ENCODE measurements around the gene INHBC. TPM values are rescaled to one million over a fixed set of nuclear protein-coding genes. Genes with fewer than 3 reads are reported as not detected.
A peak's percentile ranks its signal among the peaks of the same experiment; 100 is the strongest.

Gene INHBC
- total RNA-seq (2021) (0.35 TPM in 1 of 2 replicates, not detected in the other), Bru-seq, nascent RNA (percentile 31 among the genes with signal in this experiment), BruChase-seq, experiment 1, labeled RNA remaining after a 2-hour chase (percentile 25 among the genes with signal in this experiment), BruChase-seq, experiment 2, labeled RNA remaining after a 6-hour chase (percentile 24 among the genes with signal in this experiment)
- long read RNA-seq = 0 reads

GRCh38 chr12:57434517-57435223, at the start of gene INHBC:
Gene INHBC, plus strand, starts transcription at chr12:57434784. Its CDS starts 103 bp downstream, at chr12:57434887.
- no peaks in the 10 kb centered on the region for H3K9me2 ChIP-seq (ENCODE audit: insufficient read depth)
- H3K4me3 ChIP-seq = no peak within 1 kb of the TSS
- ChIA-PET POLR2A (ENCODE audit: unreplicated experiment) (no interaction called here), CTCF (no interaction called here)
- H3K9me3 ChIP-seq (ENCODE audit: insufficient read depth, low read depth) = no peaks in the 10 kb centered on the region
- H4K20me1 ChIP-seq (ENCODE audit: insufficient read depth) = no peaks in the 10 kb centered on the region
- H3K27me3 ChIP-seq (ENCODE audit: insufficient read depth, low read depth) = no peaks in the 10 kb centered on the region
- no TSS peak for BruUV-seq (replicated peaks)
- H3K27ac ChIP-seq = no peak within 1 kb of the TSS
- 0 out of 2 replicates have a peak, but pooled peaks cover 10% of the 10 kb centered on the region for H3K4me1 ChIP-seq (replicated peaks; ENCODE audit: insufficient read depth)
- H3K79me2 ChIP-seq (ENCODE audit: low read depth) = peaks cover 6% of the 10 kb centered on the region
- DNase-seq = no peak
- TF ChIP-seq, protein P1, sequence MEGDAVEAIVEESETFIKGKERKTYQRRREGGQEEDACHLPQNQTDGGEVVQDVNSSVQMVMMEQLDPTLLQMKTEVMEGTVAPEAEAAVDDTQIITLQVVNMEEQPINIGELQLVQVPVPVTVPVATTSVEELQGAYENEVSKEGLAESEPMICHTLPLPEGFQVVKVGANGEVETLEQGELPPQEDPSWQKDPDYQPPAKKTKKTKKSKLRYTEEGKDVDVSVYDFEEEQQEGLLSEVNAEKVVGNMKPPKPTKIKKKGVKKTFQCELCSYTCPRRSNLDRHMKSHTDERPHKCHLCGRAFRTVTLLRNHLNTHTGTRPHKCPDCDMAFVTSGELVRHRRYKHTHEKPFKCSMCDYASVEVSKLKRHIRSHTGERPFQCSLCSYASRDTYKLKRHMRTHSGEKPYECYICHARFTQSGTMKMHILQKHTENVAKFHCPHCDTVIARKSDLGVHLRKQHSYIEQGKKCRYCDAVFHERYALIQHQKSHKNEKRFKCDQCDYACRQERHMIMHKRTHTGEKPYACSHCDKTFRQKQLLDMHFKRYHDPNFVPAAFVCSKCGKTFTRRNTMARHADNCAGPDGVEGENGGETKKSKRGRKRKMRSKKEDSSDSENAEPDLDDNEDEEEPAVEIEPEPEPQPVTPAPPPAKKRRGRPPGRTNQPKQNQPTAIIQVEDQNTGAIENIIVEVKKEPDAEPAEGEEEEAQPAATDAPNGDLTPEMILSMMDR (conservative IDR thresholded peaks at IDR 0.05) = no peak
- TF ChIP-seq EZH2 (IDR thresholded peaks at IDR 0.05; ENCODE audit: low read depth) = no peak
- peaks cover 5% of the 10 kb centered on the region; the same call in 1 of the 2 replicates for H3F3A ChIP-seq (ENCODE audit: insufficient read depth, low read depth)
- no peak within 1 kb of the TSS for H2AFZ ChIP-seq
- intact Hi-C loops (cut with micrococcal nuclease; ENCODE audit: unreplicated experiment) = no loop called here
- no peak within 1 kb of the TSS for H3K4me2 ChIP-seq
- H3K36me3 ChIP-seq (ENCODE audit: low read depth) = no peaks in the 10 kb centered on the region

DNA sequence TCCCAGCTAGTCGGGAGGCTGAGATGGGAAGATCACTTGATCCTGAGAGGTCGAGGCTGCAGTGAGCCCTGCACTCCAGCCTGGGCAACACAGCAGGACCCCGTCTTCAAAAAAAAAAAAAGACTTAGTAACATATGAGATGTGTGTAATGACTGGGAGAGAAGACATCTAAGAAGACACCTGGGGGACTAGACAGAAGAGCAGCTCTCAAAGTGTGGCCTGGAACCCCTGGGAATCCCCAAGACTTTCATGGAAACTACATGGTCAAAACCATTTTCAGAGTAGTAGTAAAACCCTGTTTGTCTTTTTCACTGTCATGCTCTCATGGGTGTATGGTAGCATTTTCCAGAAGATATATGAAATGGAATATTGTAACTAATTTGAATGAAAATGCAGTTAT, 49.0 kb upstream of the INHBC start:
- Histone ChIP-seq H3K4me2 (no peak overlapping the region), H3K4me1 (replicated peaks; ENCODE audit: insufficient read depth) (peaks cover 12% of the 10 kb centered on the region), H3K36me3 (ENCODE audit: low read depth) (peaks cover 3% of the 10 kb centered on the region; the same call in 1 of the 2 replicates), H3K4me3 (no peak overlapping the region), H3K27me3 (ENCODE audit: insufficient read depth, low read depth) (no peaks in the 10 kb centered on the region), H3F3A (ENCODE audit: insufficient read depth, low read depth) (peaks cover 10% of the 10 kb centered on the region; the same call in 1 of the 2 replicates), H3K27ac (no peak overlapping the region), H2AFZ (no peak overlapping the region), H4K20me1 (ENCODE audit: insufficient read depth) (no peaks in the 10 kb centered on the region; the same call in 1 of the 2 replicates), H3K9me2 (ENCODE audit: insufficient read depth) (no peaks in the 10 kb centered on the region), H3K79me2 (ENCODE audit: low read depth) (0 out of 2 replicates have a peak, but pooled peaks cover 2% of the 10 kb centered on the region), H3K9me3 (ENCODE audit: insufficient read depth, low read depth) (no peaks in the 10 kb centered on the region)
- no TSS peak for BruUV-seq (replicated peaks)
- CTCF ChIA-PET = no interaction called here
- intact Hi-C loops (cut with micrococcal nuclease; ENCODE audit: unreplicated experiment) = no loop called here
- POLR2A ChIA-PET (ENCODE audit: unreplicated experiment) = no interaction called here
- DNase-seq = no peak
- TF ChIP-seq, protein P1 (conservative IDR thresholded peaks at IDR 0.05) = no peak
- no peak for TF ChIP-seq EZH2 (IDR thresholded peaks at IDR 0.05; ENCODE audit: low read depth)

GRCh38 chr12:57386187-57386720, 48.3 kb upstream of the INHBC start:
- no peak overlapping the region for H3K4me3 ChIP-seq
- TF ChIP-seq EZH2 (IDR thresholded peaks at IDR 0.05; ENCODE audit: low read depth) = no peak
- peaks cover 12% of the 10 kb centered on the region for H3K4me1 ChIP-seq (replicated peaks; ENCODE audit: insufficient read depth)
- no peak overlapping the region for H3K27ac ChIP-seq
- H4K20me1 ChIP-seq (ENCODE audit: insufficient read depth) = no peaks in the 10 kb centered on the region; the same call in 1 of the 2 replicates
- no peaks in the 10 kb centered on the region for H3K27me3 ChIP-seq (ENCODE audit: insufficient read depth, low read depth)
- no peak overlapping the region for H3K4me2 ChIP-seq
- H3F3A ChIP-seq (ENCODE audit: insufficient read depth, low read depth) = peaks cover 11% of the 10 kb centered on the region; the same call in 1 of the 2 replicates
- no peak for DNase-seq
- no peaks in the 10 kb centered on the region for H3K9me2 ChIP-seq (ENCODE audit: insufficient read depth)
- no peaks in the 10 kb centered on the region for H3K9me3 ChIP-seq (ENCODE audit: insufficient read depth, low read depth)
- H3K79me2 ChIP-seq (ENCODE audit: low read depth) = 0 out of 2 replicates have a peak, but pooled peaks cover 2% of the 10 kb centered on the region
- H3K36me3 ChIP-seq (ENCODE audit: low read depth) = peaks cover 4% of the 10 kb centered on the region; the same call in 1 of the 2 replicates
- POLR2A ChIA-PET (ENCODE audit: unreplicated experiment) = no interaction called here
- H2AFZ ChIP-seq = no peak overlapping the region
- CTCF ChIA-PET = no interaction called here
- BruUV-seq (replicated peaks) = no TSS peak
- intact Hi-C loops (cut with micrococcal nuclease; ENCODE audit: unreplicated experiment) = no loop called here
